Panc1 (cell line): ENCODE results near the gene CARD10.

Source experiments
- SIN3A ChIP-seq: IDR thresholded peaks from 2 replicates; pipeline ENCODE4 v1.6.1; 2012; ENCODE audit warnings: low read depth, mild to moderate bottlenecking, low read length, moderate library complexity, borderline replicate concordance; ENCODE audit not compliant: insufficient read depth
- TF ChIP-seq, protein P1 (sequence below): fragments of 450-650 bp; IDR thresholded peaks from 2 replicates; pipeline ENCODE4 v1.5.1; 2017; ENCODE audit warnings: mild to moderate bottlenecking
- TF ChIP-seq, protein P2 (sequence below), 2 experiments: IDR thresholded peaks; 2 replicates each; pipeline ENCODE4 v1.6.1; 2011 to 2012; ENCODE audit warnings: low read depth in 2 of 2, control low read depth in 1 of 2, low read length in 1 of 2, mild to moderate bottlenecking in 1 of 2, moderate library complexity in 1 of 2; ENCODE audit not compliant: insufficient read depth in 1 of 2

GRCh38 chr22:37552524-37553163 is 33.4 kb upstream of the CARD10 start:
- TF ChIP-seq, protein P1, sequence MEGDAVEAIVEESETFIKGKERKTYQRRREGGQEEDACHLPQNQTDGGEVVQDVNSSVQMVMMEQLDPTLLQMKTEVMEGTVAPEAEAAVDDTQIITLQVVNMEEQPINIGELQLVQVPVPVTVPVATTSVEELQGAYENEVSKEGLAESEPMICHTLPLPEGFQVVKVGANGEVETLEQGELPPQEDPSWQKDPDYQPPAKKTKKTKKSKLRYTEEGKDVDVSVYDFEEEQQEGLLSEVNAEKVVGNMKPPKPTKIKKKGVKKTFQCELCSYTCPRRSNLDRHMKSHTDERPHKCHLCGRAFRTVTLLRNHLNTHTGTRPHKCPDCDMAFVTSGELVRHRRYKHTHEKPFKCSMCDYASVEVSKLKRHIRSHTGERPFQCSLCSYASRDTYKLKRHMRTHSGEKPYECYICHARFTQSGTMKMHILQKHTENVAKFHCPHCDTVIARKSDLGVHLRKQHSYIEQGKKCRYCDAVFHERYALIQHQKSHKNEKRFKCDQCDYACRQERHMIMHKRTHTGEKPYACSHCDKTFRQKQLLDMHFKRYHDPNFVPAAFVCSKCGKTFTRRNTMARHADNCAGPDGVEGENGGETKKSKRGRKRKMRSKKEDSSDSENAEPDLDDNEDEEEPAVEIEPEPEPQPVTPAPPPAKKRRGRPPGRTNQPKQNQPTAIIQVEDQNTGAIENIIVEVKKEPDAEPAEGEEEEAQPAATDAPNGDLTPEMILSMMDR, result no peak
- TF ChIP-seq SIN3A, result no peak
- TF ChIP-seq, protein P2, sequence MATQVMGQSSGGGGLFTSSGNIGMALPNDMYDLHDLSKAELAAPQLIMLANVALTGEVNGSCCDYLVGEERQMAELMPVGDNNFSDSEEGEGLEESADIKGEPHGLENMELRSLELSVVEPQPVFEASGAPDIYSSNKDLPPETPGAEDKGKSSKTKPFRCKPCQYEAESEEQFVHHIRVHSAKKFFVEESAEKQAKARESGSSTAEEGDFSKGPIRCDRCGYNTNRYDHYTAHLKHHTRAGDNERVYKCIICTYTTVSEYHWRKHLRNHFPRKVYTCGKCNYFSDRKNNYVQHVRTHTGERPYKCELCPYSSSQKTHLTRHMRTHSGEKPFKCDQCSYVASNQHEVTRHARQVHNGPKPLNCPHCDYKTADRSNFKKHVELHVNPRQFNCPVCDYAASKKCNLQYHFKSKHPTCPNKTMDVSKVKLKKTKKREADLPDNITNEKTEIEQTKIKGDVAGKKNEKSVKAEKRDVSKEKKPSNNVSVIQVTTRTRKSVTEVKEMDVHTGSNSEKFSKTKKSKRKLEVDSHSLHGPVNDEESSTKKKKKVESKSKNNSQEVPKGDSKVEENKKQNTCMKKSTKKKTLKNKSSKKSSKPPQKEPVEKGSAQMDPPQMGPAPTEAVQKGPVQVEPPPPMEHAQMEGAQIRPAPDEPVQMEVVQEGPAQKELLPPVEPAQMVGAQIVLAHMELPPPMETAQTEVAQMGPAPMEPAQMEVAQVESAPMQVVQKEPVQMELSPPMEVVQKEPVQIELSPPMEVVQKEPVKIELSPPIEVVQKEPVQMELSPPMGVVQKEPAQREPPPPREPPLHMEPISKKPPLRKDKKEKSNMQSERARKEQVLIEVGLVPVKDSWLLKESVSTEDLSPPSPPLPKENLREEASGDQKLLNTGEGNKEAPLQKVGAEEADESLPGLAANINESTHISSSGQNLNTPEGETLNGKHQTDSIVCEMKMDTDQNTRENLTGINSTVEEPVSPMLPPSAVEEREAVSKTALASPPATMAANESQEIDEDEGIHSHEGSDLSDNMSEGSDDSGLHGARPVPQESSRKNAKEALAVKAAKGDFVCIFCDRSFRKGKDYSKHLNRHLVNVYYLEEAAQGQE (IDR thresholded peaks at IDR 0.05; ENCODE audit: insufficient read depth in 1 of 2, low read depth in 2 of 2, low read length in 1 of 2), result no peak
